Fibroblast of skin of abdomen (primary cell): ENCODE data around the gene IP6K2. TPM values are rescaled to one million over a fixed set of nuclear protein-coding genes. Genes with fewer than 3 reads are reported as not detected.
"Not testable (repeated sequence)": the region's sequence is repeated elsewhere in the genome, so short reads cannot be mapped to it uniquely, and the experiment has no call there.

Experiments used
- DNase-seq: peaks from one replicate; pipeline ENCODE4 v3.0.0-alpha.2; 2013
- polyA plus RNA-seq, 2 experiments: library from polyadenylated mRNA; unstranded; fragments of 120-200 nt; gene quantifications; one replicate each; pipeline ENCODE4 v1.2.1, GENCODE V29; 2013; ENCODE audit not compliant: insufficient read length in 2 of 2

The IP6K2 gene, protein sequence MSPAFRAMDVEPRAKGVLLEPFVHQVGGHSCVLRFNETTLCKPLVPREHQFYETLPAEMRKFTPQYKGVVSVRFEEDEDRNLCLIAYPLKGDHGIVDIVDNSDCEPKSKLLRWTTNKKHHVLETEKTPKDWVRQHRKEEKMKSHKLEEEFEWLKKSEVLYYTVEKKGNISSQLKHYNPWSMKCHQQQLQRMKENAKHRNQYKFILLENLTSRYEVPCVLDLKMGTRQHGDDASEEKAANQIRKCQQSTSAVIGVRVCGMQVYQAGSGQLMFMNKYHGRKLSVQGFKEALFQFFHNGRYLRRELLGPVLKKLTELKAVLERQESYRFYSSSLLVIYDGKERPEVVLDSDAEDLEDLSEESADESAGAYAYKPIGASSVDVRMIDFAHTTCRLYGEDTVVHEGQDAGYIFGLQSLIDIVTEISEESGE
- 50.1 TPM for polyA plus RNA-seq (2013, experiment 1 of 2; ENCODE audit: insufficient read length)
- 51.8 TPM for polyA plus RNA-seq (2013, experiment 2 of 2; ENCODE audit: insufficient read length)

DNA sequence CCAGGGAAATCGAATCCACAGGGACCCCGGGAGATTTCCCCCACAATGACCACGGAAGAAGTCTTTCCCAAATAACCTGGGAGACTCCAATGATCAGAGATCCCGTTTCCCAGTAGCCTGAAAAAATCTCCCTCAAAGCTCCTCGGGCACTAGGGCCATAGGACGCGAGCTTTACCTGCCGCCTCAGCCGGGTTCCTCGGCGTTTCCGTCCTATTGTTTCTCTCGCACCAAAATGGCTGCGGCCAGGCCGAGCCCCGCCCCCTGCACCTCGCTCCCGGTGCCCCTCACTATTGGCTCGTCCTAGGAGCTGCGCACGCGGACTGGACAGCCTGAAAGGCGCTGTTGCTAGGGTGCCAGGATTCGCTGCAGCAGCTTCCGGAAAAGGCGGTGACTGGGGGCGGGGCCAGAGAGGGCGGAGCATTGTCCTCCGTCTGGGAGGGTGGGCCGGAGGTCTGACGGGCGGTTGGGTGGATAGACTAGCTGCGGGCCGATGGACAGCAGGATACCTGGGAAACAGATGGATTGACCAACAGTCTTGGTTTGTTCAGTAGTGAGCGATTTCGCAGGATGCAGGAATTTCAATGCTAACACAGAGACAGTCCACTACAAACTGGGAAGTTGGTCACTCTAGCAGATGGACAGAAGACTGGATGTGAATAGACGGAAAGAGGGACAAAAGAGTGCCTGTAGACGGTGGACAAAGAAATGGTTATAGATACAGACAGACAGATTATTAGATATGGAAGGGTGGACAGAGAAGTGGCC, at the start of gene IP6K2:
Gene IP6K2 (minus strand): TSS at position 240 of the 765 bp plus-strand sequence. CDS start 21,930 bp downstream, outside the sequence.
- DNase-seq = peak; percentile 98

DNA sequence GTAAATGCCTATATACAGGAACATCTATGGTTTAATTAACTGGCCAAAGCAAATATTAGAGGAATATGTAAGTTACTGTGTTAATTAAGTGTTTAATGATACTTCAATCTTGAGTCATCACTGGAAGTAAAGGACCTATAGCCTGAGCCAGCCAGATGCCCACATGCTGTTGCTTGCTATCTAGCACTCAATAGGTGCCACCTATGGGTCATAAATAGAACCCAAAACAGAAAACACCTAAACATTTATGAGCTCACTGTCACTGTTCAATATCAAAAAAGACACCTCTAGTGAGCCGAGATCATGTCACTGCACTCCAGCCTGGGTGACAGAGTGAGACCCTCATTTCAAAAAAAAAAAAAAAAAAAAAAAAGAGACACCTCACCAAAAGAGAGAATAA, 48.4 kb upstream of the IP6K2 start:
- no peak for DNase-seq

DNA sequence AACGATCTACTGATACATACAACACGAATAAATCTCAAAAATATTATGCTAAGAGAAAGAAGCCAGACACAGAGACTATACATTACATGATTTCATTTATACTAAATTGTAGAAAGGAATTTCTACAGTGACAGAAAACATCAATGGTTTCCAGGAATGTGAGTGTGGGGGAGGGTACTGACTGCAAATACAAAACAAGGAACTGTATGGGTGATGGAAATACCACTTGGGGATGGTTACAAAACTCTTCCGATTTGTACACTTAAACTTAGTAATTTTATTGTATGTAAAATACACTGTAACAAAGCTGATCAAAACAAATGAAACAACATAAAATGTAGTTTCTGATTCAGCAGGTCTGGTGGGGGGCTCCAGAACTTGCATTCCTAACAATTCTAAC, 45.8 kb upstream of the IP6K2 start:
- DNase-seq = peak; percentile 13

DNA sequence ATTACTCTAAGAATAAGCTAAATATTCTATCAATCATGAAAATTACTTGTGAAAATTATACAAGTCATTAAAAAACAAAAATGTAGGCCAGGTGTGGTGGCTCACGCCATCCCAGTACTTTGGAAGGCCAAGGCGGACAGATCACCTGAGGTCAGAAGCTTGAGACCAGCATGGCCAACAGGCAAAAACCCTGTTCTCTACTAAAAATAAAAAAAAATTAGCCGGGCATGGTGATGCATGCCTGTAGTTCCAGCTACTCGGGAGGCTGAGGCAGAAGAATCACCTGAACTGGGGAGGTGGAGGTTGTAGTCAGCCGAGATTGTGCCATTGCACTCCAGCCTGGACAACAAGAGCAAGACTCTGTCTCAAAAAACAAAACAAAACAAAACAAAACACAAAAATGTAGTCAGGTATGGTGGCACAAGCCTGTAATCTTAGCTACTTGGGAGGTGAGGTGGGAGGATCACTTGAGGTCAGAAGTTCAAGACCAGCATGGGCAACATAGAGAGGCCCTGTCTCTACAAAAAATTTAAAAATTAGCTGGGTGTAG, 43.0 kb upstream of the IP6K2 start:
- not testable (repeated sequence) for DNase-seq

DNA sequence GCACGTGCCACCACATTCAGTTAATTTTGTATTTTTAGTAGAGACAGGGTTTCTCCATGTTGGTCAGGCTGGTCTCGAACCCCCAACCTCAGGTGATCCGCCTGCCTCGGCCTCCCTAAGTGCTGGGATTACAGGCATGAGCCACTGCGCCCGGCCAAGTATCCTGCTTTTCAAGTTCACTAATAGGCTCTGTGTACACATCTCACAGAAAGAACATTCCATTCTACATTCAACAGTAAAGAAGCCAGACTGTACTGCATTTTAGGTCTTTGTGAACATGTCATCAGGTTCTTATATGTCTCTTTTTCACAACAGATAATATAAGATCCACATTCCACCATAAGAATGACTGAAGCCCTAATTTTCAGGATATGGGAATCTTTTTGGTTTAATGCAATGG, 42.5 kb upstream of the IP6K2 start:
- not testable (repeated sequence) for DNase-seq

DNA sequence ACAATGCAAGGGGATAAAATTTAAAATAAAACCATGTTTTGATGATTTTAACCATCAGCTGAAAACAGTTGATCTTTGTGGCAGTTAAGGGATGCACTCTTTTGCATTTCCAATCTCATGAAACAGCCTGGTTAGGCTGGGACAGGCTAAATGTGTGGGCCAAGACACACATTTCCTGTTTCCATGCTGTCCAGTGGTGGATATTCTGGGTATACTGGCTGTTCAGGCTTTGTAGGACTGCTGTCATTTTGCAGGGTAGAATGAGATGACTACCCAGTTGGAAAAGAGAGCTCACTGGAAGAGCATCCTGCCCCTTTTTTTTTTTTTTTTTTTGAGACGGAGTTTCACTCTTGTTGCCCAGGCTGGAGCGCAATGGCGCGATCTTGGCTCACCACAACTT, 42.0 kb upstream of the IP6K2 start:
- no peak for DNase-seq

DNA sequence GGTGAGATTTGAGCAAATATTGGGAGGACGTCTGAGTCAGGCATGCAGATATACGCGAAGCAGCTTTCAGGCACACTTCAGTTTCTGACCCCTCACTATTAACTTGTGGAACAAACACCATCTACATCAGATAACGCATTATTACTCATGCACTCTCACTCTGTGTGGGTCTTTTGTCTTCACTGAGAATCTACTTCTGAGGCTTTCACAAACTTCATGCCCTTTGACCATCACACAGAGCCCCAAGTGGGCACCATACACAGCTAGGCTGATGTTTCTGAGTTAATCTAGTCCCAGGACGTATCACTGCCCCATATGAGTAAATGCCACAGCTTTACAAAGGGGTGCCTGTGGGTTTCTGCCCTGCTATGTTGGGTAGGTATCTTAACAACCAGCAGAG, 39.6 kb upstream of the IP6K2 start:
- DNase-seq = no peak

DNA sequence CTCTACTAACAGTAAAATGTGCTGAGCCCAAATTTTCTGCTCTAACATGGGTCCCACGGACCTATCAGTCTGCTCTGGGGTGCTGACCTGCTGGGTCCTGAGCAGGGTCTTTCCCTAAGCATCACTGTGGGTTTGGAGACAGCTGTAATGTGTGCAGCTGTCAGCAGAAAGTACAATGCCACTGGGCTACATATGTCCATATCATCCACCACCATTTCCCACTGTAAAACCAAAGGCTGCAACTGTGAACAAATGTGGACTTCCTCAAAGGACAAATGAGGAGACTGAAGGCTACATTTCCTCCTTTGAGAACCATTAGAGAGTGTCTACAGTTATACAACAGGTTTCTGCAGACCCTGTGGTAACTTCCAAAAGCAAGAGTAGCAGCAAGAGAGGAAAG, 33.8 kb upstream of the IP6K2 start:
- DNase-seq = no peak

DNA sequence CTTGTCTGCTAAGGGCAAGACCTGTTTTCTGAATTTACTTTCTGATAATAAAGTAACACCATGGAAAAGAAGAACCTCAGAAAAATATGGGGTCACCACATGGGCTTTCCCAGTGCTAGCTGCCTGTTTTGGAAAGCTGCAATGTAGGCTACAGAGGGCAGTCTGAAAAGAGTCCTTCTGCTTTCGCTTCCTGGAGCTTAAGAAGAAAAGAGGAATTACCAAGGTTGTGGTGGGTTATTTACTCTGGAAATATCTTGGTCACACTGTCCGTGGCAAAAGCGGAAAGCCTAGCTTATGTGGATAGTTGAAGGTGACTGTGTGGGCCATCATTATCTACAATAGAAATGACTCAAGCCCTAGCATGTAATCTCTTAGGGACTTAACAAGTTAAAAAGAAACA, 31.7 kb upstream of the IP6K2 start:
- no peak for DNase-seq

DNA sequence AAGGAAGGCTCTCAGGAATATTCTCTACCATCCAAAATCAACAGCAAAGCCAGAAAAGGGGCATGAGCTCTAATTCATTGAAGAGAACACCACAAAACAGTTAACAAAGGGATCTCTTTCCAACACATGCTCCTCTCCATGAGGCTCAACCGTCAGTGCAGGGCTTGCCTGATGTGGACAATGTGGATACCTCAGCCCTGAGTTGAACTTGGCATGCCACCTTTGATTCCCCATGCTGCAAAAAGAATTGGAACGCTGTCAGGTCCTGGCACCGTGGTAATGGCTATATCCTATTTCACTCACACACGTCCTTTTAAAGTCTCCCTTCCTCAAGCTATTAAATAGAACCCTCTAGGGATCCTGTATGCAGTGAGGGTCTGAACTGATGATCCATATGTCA, 30.7 kb upstream of the IP6K2 start:
- DNase-seq = no peak

DNA sequence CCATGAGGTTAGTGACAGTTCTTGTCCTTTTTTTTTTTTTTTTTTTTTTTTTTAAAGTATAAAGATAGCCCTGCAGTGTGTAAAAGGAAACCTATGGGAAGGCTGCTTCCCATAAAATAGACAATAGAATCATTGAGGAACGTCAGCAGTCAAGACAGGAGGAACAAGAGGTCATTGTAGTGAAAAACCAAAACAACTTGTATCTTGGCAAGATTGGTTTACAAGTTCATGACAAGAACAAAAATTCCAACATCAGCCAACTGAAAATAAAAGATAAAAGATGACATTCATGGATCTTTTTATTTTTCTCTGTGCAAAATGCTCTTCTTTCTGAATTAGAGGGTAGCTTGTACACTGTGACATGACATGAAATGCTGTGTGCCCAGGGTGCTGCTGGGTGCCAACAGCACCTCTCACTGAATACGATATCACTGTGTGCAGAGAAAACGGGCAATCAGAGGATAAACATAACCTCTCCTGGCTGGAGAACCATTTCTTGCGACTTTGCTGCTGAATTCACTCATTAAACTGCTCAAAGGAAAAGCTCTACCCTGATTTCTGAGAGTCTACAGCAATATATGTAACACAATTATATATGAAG, 30.1 kb upstream of the IP6K2 start:
- DNase-seq = no peak

DNA sequence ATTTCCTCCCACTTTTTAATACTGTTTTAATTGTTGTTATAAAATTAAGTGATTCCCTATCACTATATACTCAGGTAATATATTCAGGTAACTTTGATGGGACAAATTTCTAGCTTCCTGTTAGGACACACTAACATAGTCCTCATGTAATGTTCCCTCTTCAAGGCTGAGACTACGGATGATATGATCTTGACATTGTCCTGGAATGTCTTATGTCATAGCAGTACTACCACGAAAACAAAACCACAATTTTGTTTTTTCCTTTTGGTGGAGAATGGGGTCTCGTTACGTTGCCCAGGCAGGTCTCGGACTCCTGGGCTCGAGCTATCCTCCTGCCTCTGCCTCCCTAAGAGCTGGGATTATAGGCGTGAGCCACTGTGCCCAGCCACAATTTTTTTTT, 26.8 kb upstream of the IP6K2 start:
- no peak for DNase-seq

DNA sequence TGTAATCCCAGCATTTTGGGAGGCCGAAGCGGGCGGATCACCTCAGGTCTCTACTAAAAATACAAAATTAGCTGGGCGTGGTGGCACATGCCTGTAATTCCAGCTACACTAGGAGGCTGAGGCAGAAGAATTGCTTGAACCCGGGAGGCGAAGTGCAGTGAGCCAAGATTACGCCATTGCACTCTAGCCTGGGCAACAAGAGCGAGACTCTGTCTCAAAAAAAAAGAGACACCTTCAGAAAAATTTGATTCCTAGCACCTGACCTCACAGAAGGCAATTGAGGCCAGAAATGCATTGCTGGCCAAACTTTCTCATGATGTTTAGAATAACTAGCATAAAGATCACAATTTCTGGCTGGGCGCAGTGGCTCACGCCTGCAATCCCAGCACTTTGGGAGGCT, 24.2 kb upstream of the IP6K2 start:
- DNase-seq = not testable (repeated sequence)

DNA sequence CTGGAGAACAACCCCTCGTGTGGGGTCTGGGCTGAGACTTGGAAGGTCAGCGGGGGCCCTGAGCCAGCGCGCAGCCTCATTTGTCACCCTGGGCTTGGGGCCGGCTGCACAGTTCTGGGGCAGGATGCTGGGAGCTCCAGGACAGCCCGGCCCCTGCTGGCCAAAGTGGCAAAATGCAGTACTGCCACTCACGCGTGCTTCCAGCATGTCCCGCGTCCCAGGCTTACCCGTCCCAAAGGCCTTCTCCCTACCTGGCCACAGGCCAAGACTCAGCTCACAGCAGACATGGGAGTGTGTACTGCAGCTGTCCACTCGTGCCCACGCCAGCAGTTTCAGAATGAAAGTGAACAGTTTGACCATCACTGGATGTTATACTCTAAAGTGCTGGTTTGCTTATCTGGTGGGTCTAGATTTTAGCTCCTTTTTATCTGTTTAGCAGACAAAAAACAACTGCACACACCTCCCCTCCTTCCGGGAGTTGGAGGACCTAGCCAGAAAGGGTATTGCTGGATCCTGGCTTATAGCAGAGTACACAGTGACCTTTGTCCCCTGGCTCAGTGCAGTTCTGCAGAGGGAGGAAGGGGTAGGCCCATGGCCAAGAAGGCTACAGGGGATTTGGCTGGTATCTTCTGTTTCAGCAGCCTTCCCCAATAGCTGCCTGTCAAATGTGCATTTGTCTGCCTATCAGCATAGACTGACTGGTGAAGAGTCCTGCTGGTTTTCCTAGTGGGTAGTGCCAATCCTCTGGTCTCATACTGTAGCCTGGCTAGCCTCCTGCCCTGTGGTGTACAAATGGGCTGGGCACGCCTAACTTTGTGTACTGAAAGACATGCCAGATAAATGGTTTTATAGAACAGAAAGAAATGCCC, 23.2 kb upstream of the IP6K2 start:
- peak; percentile 59 for DNase-seq

DNA sequence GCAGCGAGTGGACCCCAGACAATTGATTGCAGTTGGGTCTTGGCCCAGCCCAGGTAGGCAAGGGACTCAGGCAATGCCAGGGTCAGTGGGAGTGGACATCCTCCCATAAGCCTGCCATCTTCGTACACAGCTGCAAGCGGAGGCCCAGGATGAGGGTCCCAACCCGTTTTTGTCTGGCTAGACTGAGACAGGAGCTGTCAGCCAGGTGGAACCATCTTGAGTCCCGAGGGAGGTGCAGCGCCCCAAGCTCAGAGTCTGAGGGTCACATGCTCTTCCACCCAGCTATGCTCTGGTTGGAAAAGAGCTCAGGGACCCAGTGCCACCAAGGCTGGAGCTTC, 22.6 kb upstream of the IP6K2 start:
- DNase-seq = no peak

DNA sequence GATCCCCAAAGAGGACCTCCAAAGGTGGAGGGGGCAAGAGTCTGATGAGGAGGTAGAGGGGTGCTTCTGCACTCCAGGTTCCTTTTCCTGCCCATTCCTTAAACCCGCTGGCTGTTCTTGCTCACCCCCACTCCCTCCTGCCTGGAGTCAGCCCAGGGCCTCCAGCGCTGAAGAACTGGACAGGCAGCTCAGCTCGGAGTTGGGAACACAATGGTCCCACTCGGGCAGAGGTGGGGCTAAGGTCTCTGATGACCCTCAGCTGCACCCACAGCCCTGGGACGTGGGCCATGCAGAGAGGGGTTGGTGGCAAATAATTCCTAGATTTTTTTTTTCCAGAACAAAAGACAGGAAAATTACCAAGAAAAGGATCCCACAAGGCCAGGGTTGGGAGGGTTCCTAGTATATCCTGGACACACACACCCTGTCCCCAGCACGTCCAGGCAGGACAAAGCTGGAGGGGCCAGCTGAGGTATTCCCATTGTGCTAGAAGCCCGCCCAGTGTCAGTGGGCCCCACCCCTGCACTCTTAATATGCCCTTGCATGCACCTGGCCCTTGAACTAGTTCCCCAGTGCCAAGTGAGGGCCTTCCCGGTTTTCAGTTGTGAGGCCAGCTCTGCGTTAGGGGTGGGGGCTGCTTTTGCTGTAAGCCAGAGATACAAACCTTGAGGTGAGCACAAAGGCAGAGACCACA, 22.1 kb upstream of the IP6K2 start:
- DNase-seq = no peak

DNA sequence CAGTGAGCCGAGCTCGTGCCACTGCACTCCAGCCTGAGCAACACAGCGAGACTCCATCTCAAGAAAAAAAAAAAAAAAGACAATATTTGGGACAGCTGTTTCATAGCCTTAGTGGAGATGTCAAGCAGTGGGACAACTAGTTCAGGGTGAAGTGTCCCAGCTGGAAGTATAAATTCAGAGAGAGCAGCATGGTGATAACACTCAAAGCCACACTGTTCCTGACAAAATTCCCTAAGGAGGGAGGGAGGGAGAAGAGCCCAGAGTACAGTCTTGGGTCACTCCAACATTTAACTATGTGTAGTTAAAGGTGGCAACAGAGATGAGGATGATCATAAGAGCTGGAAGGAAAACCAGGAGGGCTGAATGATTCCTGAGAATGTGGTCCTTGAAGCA, 21.1 kb upstream of the IP6K2 start:
- DNase-seq = no peak

DNA sequence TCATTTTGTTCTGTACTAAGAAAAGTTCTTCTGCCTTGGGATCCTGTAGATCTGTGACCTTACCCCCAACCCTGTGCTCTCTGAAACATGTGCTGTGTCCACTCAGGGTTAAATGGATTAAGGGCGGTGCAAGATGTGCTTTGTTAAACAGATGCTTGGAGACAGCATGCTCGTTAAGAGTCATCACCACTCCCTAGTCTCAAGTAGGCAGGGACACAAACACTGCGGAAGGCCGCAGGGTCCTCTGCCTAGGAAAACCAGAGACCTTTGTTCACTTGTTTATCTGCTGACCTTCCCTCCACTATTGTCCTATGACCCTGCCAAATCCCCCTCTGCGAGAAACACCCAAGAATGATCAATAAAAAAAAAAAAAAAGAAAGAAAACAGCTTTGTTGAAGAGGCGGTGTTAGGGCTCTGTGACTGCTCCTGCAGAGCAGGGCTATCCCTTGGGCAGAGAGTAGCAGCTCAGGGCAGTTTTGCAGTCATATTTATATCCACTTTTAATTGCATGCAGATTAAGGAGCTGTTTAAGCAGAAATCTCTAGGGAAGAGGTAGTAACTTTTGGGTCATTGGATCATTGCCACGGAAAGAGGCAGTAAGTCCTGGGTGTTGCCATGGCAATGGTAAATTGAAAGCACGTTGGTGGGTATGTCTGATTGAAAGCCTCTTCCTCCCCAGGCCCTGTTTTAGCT, 18.2 kb upstream of the IP6K2 start:
- DNase-seq = peak; percentile 26

DNA sequence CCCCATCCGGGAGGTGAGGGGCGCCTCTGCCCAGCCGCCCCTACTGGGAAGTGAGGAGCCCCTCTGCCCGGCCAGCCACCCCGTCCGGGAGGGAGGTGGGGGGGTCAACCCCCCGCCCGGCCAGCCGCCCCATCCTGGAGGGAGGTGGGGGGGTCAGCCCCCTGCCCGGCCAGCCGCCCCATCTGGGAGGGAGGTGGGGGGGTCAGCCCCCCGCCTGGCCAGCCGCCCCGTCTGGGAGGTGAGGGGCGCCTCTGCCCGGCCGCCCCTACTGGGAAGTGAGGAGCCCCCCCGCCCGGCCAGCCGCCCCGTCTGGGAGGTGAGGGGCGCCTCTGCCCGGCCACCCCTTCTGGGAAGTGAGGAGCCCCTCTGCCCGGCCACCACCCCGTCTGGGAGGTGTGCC, 17.5 kb upstream of the IP6K2 start:
- DNase-seq = not testable (repeated sequence)

DNA sequence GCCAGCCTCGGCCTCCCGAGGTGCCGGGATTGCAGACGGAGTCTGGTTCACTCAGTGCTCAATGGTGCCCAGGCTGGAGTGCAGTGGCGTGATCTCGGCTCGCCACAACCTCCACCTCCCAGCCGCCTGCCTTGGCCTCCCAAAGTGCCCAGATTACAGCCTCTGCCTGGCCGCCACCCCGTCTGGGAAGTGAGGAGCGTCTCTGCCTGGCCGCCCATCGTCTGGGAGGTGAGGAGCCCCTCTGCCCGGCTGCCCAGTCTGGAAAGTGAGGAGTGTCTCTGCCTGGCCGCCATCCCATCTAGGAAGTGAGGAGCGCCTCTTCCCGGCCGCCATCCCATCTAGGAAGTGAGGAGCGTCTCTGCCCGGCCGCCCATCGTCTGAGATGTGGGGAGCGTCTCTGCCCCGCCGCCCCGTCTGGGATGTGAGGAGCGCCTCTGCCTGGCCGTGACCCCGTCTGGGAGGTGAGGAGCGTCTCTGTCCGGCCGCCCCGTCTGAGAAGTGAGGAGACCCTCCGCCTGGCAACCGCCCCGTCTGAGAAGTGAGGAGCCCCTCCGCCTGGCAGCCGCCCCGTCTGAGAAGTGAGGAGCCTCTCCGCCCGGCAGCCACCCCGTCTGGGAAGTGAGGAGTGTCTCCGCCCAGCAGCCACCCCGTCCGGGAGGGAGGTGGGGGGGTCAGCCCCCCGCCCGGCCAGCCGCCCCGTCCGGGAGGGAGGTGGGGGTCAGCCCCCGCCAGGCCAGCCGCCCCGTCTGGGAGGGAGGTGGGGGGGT, 16.9 kb upstream of the IP6K2 start:
- not testable (repeated sequence) for DNase-seq
